H1 (cell line): ENCODE results near the gene CACFD1. TPM values are rescaled to one million over a fixed set of nuclear protein-coding genes. Genes with fewer than 3 reads are reported as not detected.

Experiments used
- CHD1 ChIP-seq: IDR thresholded peaks from 2 replicates; pipeline ENCODE4 v1.6.1; 2012; ENCODE audit warnings: low read depth, low read length, improper control_type of control experiment
- GABPA ChIP-seq: IDR thresholded peaks from 2 replicates; pipeline ENCODE4 v1.6.1; 2011; ENCODE audit warnings: mild to moderate bottlenecking, low read length, moderate library complexity, borderline replicate concordance; ENCODE audit not compliant: insufficient read depth
- GTF2F1 ChIP-seq: IDR thresholded peaks from 2 replicates; pipeline ENCODE4 v1.6.1; 2012; ENCODE audit warnings: low read depth, low read length, improper control_type of control experiment, borderline replicate concordance
- POLR2AphosphoS5 ChIP-seq: IDR thresholded peaks from 2 replicates; pipeline ENCODE4 v1.6.1; 2011; ENCODE audit warnings: low read depth, low read length
- RAD21 ChIP-seq, 2 experiments: IDR thresholded peaks in 1 of 2; conservative IDR thresholded peaks in 1 of 2; 2 replicates each; pipeline ENCODE4 v1.6.1; 2011; ENCODE audit warnings: low read depth in 2 of 2, low read length in 2 of 2, improper control_type of control experiment in 1 of 2, inconsistent platforms in 1 of 2, mild to moderate bottlenecking in 1 of 2, moderate library complexity in 1 of 2
- RXRA ChIP-seq: IDR thresholded peaks from 2 replicates; pipeline ENCODE4 v1.6.1; 2011; ENCODE audit warnings: low read depth, mild to moderate bottlenecking, low read length, moderate library complexity; ENCODE audit not compliant: insufficient read depth
- polyA plus RNA-seq, 7 experiments: library from polyadenylated mRNA; depleted of rRNA in 3 of 7; stranded (reverse) in 5 of 7; unstranded in 2 of 7; fragments of >200 nt in 5 of 7; fragments of 200-250 nt in 2 of 7; gene quantifications; 1 replicate in 5 of 7; 2 replicates in 1 of 7; 4 replicates in 1 of 7; pipeline versions ENCODE4 v1.2.1 to v1.2.3, GENCODE V29; 2011 to 2013; ENCODE audit warnings: missing spikeins in 2 of 7, mixed read lengths in 2 of 7
- total RNA-seq: library from RNA; stranded (reverse); fragmentation: NEBNext Ultra II Directional; extraction: Animal tissue kit (Norgen Biotek cat#: 25700); gene quantifications from 2 replicates; pipeline ENCODE4 v1.2.1, GENCODE V29; 2021

Gene CACFD1
- total and polyA plus RNA-seq, 2 of the 8 experiments (the other 6 are each of a cell fraction or from before 2014, with no cell fraction given): 13.4 to 15.5 TPM

- TF ChIP-seq GTF2F1 (no peak), GABPA (no peak), RXRA (no peak), RAD21 (IDR thresholded peaks at IDR 0.05 in 1 of 2, conservative IDR thresholded peaks at IDR 0.05 in 1 of 2; ENCODE audit: low read depth in 2 of 2, low read length in 2 of 2) (no peak), POLR2AphosphoS5 (no peak), CHD1 (no peak)
- TF ChIP-seq, all 59 proteins: peak for 0
These were observed 25.1 kb downstream of the CACFD1 start (continued) for GRCh38 chr9:133484671-133485437.
